ENCODE measurements around the gene FAM193B.
A peak's percentile ranks its signal among the peaks of the same experiment; 100 is the strongest.

The FAM193B gene

GRCh38 chr5:177474846-177475562 lies 79.4 kb downstream of the FAM193B start:
- Histone ChIP-seq H3K4me1 (ENCODE audit: control insufficient read depth, low read length) (peaks cover 66% of the 10 kb centered on the region), H3K4me2 (ENCODE audit: low read length) (no peak overlapping the region), H4K20me1 (ENCODE audit: control insufficient read depth, insufficient read depth, low read depth, low read length) (peaks cover 13% of the 10 kb centered on the region; the same call in 1 of the 2 replicates), H3K4me3 (ENCODE audit: low read length) (no peak overlapping the region), H3F3A (ENCODE audit: control insufficient read depth, insufficient read depth) (peaks cover 9% of the 10 kb centered on the region; the same call in 1 of the 2 replicates), H3K9me2 (replicated peaks; ENCODE audit: control insufficient read depth, low read length) (no peaks in the 10 kb centered on the region), H3K27me3 (ENCODE audit: control insufficient read depth, low read length) (no peaks in the 10 kb centered on the region), H3K36me3 (ENCODE audit: control insufficient read depth, low read length) (peaks cover 17% of the 10 kb centered on the region), H3K27ac (ENCODE audit: low read depth, low read length) (no peak overlapping the region), H3K9me3 (ENCODE audit: control insufficient read depth, insufficient read depth, low read length) (no peaks in the 10 kb centered on the region), H3K79me2 (ENCODE audit: control insufficient read depth, low read length) (peaks cover 27% of the 10 kb centered on the region)
- TF ChIP-seq CTCF (IDR thresholded peaks at IDR 0.05; ENCODE audit: low read depth, low read length, poor library complexity, severe bottlenecking): no peak
- no peak for TF ChIP-seq EZH2phosphoT487 (IDR thresholded peaks at IDR 0.05; ENCODE audit: borderline replicate concordance, low read length)

GRCh38 chr5:177474002-177474476 lies 80.3 kb downstream of the FAM193B start:
- Histone ChIP-seq H3K4me1 (ENCODE audit: control insufficient read depth, low read length) (peaks cover 56% of the 10 kb centered on the region), H3K4me3 (ENCODE audit: low read length) (peak overlapping the region; percentile 37; the same call in 1 of the 2 replicates), H3K9me2 (replicated peaks; ENCODE audit: control insufficient read depth, low read length) (no peaks in the 10 kb centered on the region), H3K36me3 (ENCODE audit: control insufficient read depth, low read length) (peaks cover 17% of the 10 kb centered on the region), H3K27ac (ENCODE audit: low read depth, low read length) (no peak overlapping the region), H3F3A (ENCODE audit: control insufficient read depth, insufficient read depth) (0 out of 2 replicates have a peak, but pooled peaks cover 6% of the 10 kb centered on the region), H4K20me1 (ENCODE audit: control insufficient read depth, insufficient read depth, low read depth, low read length) (peaks cover 13% of the 10 kb centered on the region; the same call in 1 of the 2 replicates), H3K27me3 (ENCODE audit: control insufficient read depth, low read length) (no peaks in the 10 kb centered on the region), H3K9me3 (ENCODE audit: control insufficient read depth, insufficient read depth, low read length) (no peaks in the 10 kb centered on the region), H3K79me2 (ENCODE audit: control insufficient read depth, low read length) (peaks cover 36% of the 10 kb centered on the region), H3K4me2 (ENCODE audit: low read length) (peak overlapping the region; percentile 46; the same call in 1 of the 2 replicates)
- TF ChIP-seq EZH2phosphoT487 (IDR thresholded peaks at IDR 0.05; ENCODE audit: borderline replicate concordance, low read length) (no peak), CTCF (IDR thresholded peaks at IDR 0.05; ENCODE audit: low read depth, low read length, poor library complexity, severe bottlenecking) (no peak)

- Histone ChIP-seq H3K4me2 (ENCODE audit: low read length) (peak within 1 kb of the TSS; percentile 95), H3K36me3 (ENCODE audit: control insufficient read depth, low read length) (peaks cover 20% of the 10 kb centered on the region), H3K9me2 (replicated peaks; ENCODE audit: control insufficient read depth, low read length) (no peaks in the 10 kb centered on the region), H3K27ac (ENCODE audit: low read depth, low read length) (peak within 1 kb of the TSS; percentile 36; the same call in 1 of the 2 replicates), H3K79me2 (ENCODE audit: control insufficient read depth, low read length) (peaks cover 36% of the 10 kb centered on the region), H3K4me1 (ENCODE audit: control insufficient read depth, low read length) (peaks cover 51% of the 10 kb centered on the region), H3K4me3 (ENCODE audit: low read length) (peak within 1 kb of the TSS; percentile 85), H3K9me3 (ENCODE audit: control insufficient read depth, insufficient read depth, low read length) (no peaks in the 10 kb centered on the region), H4K20me1 (ENCODE audit: control insufficient read depth, insufficient read depth, low read depth, low read length) (peaks cover 13% of the 10 kb centered on the region; the same call in 1 of the 2 replicates), H3F3A (ENCODE audit: control insufficient read depth, insufficient read depth) (0 out of 2 replicates have a peak, but pooled peaks cover 6% of the 10 kb centered on the region), H3K27me3 (ENCODE audit: control insufficient read depth, low read length) (no peaks in the 10 kb centered on the region)
- no peak for TF ChIP-seq CTCF (IDR thresholded peaks at IDR 0.05; ENCODE audit: low read depth, low read length, poor library complexity, severe bottlenecking)
- TF ChIP-seq EZH2phosphoT487 (IDR thresholded peaks at IDR 0.05; ENCODE audit: borderline replicate concordance, low read length): no peak
Observed at GRCh38 chr5:177473443-177474001, 80.8 kb downstream of the FAM193B start, which contains the start of gene DBN1. TSS of gene DBN1 (minus strand) at chr5:177473634. CDS start at chr5:177473521, 113 bp downstream.
